ENCODE results near the gene OBSCN. TPM values are rescaled to one million over a fixed set of nuclear protein-coding genes. Genes with fewer than 3 reads are reported as not detected.

OBSCN gene
- total RNA-seq, 6 experiments from 2014 or later, result 0.27 to 1.8 (median 0.53) TPM

DNA sequence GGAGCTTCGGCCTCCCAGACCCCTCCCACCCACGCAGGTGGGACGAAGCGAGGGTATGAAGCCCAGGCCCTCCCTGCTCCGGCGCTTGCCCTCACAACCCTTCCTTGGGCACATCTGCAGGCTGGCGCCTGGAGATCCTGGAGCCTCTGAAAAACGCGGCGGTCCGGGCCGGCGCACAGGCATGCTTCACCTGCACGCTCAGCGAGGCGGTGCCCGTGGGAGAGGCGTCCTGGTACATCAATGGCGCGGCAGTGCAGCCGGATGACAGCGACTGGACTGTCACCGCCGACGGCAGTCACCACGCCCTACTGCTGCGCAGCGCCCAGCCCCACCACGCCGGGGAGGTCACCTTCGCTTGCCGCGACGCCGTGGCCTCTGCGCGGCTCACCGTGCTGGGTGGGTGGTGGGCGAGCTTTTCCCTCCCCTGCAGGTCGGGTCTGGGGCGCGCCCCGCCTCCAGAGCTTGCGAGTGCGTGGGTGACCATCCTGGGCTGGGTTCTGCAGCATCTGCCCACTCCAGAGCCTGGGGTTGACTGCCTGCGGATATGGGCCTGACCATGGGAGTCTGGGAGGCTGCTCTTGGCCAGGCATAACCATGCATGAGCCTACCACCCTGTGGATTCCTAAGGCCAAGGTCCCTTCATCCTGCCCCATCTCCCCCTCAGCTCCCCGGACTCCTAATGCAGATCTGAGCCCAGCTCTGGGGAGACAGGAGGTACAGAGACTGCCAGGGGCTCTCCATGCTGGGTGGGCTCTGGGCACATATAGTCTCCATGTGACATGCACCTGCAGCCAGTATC, 108.9 kb downstream of the OBSCN start:
- H3K4me1 Mint-ChIP-seq (ENCODE audit: low read depth), result no peaks in the 10 kb centered on the region
- no peak overlapping the region for H3K4me3 Mint-ChIP-seq
- no peaks in the 10 kb centered on the region for H3K27me3 Mint-ChIP-seq (ENCODE audit: insufficient read depth)
- no peak for DNase-seq
- peaks cover 32% of the 10 kb centered on the region for H3K9me3 Mint-ChIP-seq
- H3K27ac Mint-ChIP-seq, result no peak overlapping the region
- H3K36me3 Mint-ChIP-seq (ENCODE audit: low read depth), result no peaks in the 10 kb centered on the region
- TF ChIP-seq, protein P1, sequence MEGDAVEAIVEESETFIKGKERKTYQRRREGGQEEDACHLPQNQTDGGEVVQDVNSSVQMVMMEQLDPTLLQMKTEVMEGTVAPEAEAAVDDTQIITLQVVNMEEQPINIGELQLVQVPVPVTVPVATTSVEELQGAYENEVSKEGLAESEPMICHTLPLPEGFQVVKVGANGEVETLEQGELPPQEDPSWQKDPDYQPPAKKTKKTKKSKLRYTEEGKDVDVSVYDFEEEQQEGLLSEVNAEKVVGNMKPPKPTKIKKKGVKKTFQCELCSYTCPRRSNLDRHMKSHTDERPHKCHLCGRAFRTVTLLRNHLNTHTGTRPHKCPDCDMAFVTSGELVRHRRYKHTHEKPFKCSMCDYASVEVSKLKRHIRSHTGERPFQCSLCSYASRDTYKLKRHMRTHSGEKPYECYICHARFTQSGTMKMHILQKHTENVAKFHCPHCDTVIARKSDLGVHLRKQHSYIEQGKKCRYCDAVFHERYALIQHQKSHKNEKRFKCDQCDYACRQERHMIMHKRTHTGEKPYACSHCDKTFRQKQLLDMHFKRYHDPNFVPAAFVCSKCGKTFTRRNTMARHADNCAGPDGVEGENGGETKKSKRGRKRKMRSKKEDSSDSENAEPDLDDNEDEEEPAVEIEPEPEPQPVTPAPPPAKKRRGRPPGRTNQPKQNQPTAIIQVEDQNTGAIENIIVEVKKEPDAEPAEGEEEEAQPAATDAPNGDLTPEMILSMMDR (IDR thresholded peaks at IDR 0.05), result no peak

DNA sequence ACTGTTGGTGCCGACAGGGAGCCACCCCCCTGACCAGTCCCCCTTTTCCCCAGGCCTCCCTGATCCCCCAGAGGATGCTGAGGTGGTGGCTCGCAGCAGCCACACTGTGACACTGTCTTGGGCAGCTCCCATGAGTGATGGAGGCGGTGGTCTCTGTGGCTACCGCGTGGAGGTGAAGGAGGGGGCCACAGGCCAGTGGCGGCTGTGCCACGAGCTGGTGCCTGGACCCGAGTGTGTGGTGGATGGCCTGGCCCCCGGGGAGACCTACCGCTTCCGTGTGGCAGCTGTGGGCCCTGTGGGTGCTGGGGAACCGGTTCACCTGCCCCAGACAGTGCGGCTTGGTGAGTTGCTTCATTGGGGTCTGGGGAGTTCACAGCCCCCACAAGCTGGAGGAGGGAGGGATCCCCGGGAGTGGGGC, 109.6 kb downstream of the OBSCN start:
- DNase-seq, result no peak
- Mint-ChIP-seq H3K27me3 (ENCODE audit: insufficient read depth) (no peaks in the 10 kb centered on the region), H3K9me3 (peaks cover 32% of the 10 kb centered on the region), H3K27ac (no peak overlapping the region), H3K4me1 (ENCODE audit: low read depth) (no peaks in the 10 kb centered on the region), H3K36me3 (ENCODE audit: low read depth) (no peaks in the 10 kb centered on the region), H3K4me3 (no peak overlapping the region)
- TF ChIP-seq, protein P1 (IDR thresholded peaks at IDR 0.05), result no peak

DNA sequence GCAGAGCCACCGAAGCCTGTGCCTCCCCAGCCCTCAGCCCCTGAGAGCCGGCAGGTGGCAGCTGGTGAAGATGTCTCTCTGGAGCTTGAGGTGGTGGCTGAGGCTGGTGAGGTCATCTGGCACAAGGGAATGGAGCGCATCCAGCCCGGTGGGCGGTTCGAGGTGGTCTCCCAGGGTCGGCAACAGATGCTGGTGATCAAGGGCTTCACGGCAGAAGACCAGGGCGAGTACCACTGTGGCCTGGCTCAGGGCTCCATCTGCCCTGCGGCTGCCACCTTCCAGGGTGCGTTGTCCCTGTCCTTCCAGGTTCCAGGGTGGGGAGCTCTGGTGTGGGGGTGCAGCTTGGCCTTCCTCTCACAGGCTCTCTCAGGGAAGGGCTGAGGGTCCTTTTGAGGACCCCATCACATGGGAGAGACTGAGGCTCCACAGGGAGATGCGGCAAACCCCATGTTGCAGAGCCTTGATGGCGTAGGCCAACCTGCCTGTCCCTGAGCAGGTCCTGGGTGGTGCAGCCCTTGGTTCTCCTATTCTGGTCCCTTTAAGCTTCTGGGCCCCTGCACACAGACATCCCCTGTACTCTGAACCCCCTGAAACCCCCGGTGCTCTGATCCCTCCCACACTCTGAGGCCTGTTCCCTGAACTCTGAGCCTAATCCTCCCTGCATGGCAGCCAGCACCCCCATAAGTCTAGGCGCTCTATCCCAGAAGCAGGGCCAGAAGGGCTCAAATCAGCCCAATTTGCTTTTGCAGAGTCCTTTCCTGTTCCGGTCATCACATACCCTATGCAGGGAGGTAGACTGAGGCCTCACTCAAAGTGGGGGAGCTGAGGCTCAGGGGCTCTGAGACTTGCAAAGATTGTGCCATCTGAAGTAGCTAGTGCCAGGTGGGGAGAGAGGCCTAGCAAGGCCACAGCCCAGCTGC, 110.3 kb downstream of the OBSCN start:
- Mint-ChIP-seq H3K27ac (no peak overlapping the region), H3K9me3 (peaks cover 29% of the 10 kb centered on the region), H3K36me3 (ENCODE audit: low read depth) (no peaks in the 10 kb centered on the region), H3K4me1 (ENCODE audit: low read depth) (no peaks in the 10 kb centered on the region), H3K27me3 (ENCODE audit: insufficient read depth) (no peaks in the 10 kb centered on the region), H3K4me3 (no peak overlapping the region)
- DNase-seq, result no peak
- TF ChIP-seq, protein P1 (IDR thresholded peaks at IDR 0.05), result no peak

DNA sequence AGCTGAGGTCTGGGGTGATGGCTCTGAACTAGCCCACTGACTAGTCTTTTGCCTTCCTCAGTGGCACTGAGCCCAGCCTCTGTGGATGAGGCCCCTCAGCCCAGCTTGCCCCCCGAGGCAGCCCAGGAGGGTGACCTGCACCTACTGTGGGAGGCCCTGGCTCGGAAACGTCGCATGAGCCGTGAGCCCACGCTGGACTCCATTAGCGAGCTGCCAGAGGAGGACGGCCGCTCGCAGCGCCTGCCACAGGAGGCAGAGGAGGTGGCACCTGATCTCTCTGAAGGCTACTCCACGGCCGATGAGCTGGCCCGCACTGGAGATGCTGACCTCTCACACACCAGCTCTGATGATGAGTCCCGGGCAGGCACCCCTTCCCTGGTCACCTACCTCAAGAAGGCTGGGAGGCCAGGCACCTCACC, 111.0 kb downstream of the OBSCN start:
- TF ChIP-seq, protein P1 (IDR thresholded peaks at IDR 0.05), result no peak
- no peaks in the 10 kb centered on the region for H3K36me3 Mint-ChIP-seq (ENCODE audit: low read depth)
- H3K27ac Mint-ChIP-seq, result no peak overlapping the region
- no peak for DNase-seq
- no peaks in the 10 kb centered on the region for H3K27me3 Mint-ChIP-seq (ENCODE audit: insufficient read depth)
- H3K4me1 Mint-ChIP-seq (ENCODE audit: low read depth), result no peaks in the 10 kb centered on the region
- no peak overlapping the region for H3K4me3 Mint-ChIP-seq
- peaks cover 22% of the 10 kb centered on the region for H3K9me3 Mint-ChIP-seq

DNA sequence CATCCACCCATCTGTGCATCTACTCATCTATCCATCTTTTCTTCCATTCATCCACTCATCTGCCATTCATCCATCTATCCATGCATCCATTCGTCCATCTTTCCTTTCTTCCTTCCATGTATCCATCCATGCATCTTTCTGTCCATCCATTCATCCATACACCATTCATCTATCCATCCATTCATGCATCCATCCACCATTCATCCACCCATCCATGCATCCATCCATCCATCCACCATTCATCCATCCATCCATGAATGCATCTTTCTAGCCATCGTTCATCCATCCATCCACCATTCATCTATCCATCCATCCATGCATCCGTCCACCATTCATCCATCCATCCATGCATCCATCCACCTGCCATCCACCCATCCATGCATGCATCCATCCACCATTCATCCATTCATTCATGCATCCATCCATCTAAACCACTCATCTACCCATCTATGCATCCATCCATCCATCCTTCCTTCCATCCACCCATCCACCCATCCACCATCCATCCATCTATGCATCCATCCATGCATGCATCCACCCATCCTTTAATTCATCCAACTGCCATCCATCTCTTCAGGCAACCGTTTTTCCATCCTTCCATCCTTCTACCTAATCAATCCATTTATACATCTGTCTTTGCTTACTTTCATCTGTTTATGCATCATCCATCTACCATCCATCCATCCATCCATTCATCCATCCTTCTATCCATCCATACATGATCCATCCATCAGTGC, 111.7 kb downstream of the OBSCN start:
- no peaks in the 10 kb centered on the region for H3K36me3 Mint-ChIP-seq (ENCODE audit: low read depth)
- no peak overlapping the region for H3K4me3 Mint-ChIP-seq
- H3K27me3 Mint-ChIP-seq (ENCODE audit: insufficient read depth), result no peaks in the 10 kb centered on the region
- peaks cover 15% of the 10 kb centered on the region for H3K9me3 Mint-ChIP-seq
- no peak for DNase-seq
- H3K27ac Mint-ChIP-seq, result no peak overlapping the region
- H3K4me1 Mint-ChIP-seq (ENCODE audit: low read depth), result no peaks in the 10 kb centered on the region
- TF ChIP-seq, protein P1 (IDR thresholded peaks at IDR 0.05), result no peak
